Endothelial cell (in vitro differentiated cells): Measurements from ENCODE around the gene SCG3. TPM values are rescaled to one million over a fixed set of nuclear protein-coding genes. Genes with fewer than 3 reads are reported as not detected.

Experiments used
- DNase-seq: peaks from one replicate; pipeline ENCODE4 v3.0.0; 2021; ENCODE audit warnings: low spot score
- H3K27ac Mint-ChIP-seq: one replicate; pipeline ENCODE4 v1.8.0; 2021; ENCODE audit warnings: mixed read lengths, inconsistent platforms; ENCODE audit not compliant: unreplicated experiment
- H3K27me3 Mint-ChIP-seq: one replicate; pipeline ENCODE4 v1.8.0; 2021; ENCODE audit warnings: mild to moderate bottlenecking, moderate library complexity, mixed read lengths, inconsistent platforms; ENCODE audit not compliant: unreplicated experiment
- H3K36me3 Mint-ChIP-seq: one replicate; pipeline ENCODE4 v1.8.0; 2021; ENCODE audit warnings: mild to moderate bottlenecking, low read depth, mixed read lengths, inconsistent platforms; ENCODE audit not compliant: unreplicated experiment
- H3K4me1 Mint-ChIP-seq: one replicate; pipeline ENCODE4 v1.8.0; 2021; ENCODE audit warnings: mild to moderate bottlenecking, mixed read lengths, inconsistent platforms; ENCODE audit not compliant: unreplicated experiment
- H3K4me3 Mint-ChIP-seq: one replicate; pipeline ENCODE4 v1.8.0; 2021; ENCODE audit warnings: mild to moderate bottlenecking, mixed read lengths, inconsistent platforms; ENCODE audit not compliant: unreplicated experiment
- H3K9me3 Mint-ChIP-seq: one replicate; pipeline ENCODE4 v1.8.0; 2021; ENCODE audit warnings: mixed read lengths, inconsistent platforms; ENCODE audit not compliant: unreplicated experiment
- total RNA-seq: library from RNA; stranded (reverse); fragmentation: NEBNext Ultra II Directional; extraction: Animal tissue kit (Norgen Biotek cat#: 25700); gene quantifications from one replicate; pipeline ENCODE4 v1.2.1, GENCODE V29; 2021; ENCODE audit not compliant: unreplicated experiment
- TF ChIP-seq, protein P1 (sequence below): fragments of 200-600 bp; sonication (generic); IDR thresholded peaks from one replicate; pipeline ENCODE4 v1.5.0; 2021; ENCODE audit warnings: antibody characterized with exemption; ENCODE audit not compliant: unreplicated experiment

SCG3 gene
- total RNA-seq, 1 donor from 2014 or later, result 37.0 TPM

DNA sequence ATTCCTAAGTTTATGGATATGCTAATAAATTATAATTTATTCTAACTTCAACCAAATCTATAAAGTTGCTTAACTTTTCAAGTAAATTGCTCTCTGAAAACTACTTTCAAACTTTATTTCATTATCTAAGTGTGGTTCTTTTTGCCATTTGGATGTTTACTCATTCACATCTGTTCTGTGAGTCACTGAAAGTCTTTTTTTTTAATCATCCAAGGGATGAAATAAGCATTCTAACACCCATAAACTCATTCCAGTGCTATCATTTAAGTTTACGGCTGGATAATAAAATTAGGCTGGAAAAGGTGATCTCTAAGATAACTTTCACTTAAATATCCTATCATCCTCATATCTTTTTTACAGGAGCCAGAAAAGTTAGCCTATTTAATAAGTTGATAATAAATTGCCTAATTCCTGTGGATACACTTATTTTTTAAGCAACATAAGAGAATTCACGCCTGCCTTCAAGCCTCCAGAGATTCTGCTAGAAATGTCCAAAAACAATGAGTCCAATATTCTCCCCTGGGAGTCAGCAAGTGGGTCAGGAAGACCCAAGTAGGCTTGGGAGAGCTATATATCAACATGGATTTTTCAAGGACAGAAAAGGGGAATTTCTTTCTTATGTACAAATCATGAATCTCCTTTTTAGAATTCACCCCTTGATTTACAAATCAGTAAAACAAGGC, 25.8 kb downstream of the SCG3 start:
- Mint-ChIP-seq H3K9me3 (no peaks in the 10 kb centered on the region), H3K4me3 (no peak overlapping the region), H3K27ac (no peak overlapping the region), H3K4me1 (no peaks in the 10 kb centered on the region), H3K36me3 (no peaks in the 10 kb centered on the region), H3K27me3 (no peaks in the 10 kb centered on the region)
- no peak for DNase-seq
- TF ChIP-seq, protein P1, sequence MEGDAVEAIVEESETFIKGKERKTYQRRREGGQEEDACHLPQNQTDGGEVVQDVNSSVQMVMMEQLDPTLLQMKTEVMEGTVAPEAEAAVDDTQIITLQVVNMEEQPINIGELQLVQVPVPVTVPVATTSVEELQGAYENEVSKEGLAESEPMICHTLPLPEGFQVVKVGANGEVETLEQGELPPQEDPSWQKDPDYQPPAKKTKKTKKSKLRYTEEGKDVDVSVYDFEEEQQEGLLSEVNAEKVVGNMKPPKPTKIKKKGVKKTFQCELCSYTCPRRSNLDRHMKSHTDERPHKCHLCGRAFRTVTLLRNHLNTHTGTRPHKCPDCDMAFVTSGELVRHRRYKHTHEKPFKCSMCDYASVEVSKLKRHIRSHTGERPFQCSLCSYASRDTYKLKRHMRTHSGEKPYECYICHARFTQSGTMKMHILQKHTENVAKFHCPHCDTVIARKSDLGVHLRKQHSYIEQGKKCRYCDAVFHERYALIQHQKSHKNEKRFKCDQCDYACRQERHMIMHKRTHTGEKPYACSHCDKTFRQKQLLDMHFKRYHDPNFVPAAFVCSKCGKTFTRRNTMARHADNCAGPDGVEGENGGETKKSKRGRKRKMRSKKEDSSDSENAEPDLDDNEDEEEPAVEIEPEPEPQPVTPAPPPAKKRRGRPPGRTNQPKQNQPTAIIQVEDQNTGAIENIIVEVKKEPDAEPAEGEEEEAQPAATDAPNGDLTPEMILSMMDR, result no peak

DNA sequence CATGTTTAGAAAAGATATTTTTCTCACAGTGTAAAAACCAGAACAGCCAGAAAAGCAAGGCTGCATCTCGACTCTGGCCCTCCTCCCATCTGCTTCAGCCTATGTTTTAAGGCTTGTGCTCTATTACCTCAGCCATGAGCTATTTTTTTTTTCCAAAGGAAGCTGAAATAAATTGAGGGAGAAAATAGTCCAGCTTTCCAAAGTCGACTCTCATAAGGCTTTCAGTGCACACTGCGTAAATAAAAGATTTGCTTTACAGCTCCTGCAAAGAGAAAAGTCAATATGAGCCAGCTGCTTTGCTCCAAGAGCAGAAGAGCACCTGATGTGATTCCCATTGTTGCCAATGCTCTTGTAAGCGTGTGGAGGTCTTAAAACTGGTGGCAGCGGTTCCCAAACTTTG, 26.7 kb downstream of the SCG3 start:
- Mint-ChIP-seq H3K27ac (no peak overlapping the region), H3K4me1 (no peaks in the 10 kb centered on the region), H3K9me3 (no peaks in the 10 kb centered on the region), H3K36me3 (peaks cover 3% of the 10 kb centered on the region), H3K27me3 (no peaks in the 10 kb centered on the region), H3K4me3 (no peak overlapping the region)
- TF ChIP-seq, protein P1, result no peak
- DNase-seq, result no peak

DNA sequence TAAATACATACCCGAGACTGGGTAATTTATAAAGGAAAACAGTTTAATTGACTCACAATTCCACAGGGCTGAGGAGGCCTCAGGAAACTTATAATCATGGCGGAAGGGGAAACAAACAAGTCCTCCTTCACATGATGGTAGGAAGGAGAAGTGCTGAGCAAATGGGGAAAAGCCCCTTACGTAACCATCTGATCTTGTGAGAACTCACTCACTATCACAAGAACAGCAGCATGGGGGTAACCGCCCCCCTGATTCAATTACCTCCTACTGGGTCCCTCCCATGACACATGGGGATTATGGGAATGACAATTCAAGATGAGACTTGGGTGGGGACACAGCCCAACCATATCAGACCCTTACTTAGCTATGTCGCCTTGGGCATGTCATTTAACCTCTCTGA, 27.7 kb downstream of the SCG3 start:
- TF ChIP-seq, protein P1, result no peak
- Mint-ChIP-seq H3K36me3 (peaks cover 4% of the 10 kb centered on the region), H3K4me1 (no peaks in the 10 kb centered on the region), H3K9me3 (no peaks in the 10 kb centered on the region), H3K27me3 (no peaks in the 10 kb centered on the region), H3K27ac (no peak overlapping the region), H3K4me3 (no peak overlapping the region)
- no peak for DNase-seq

DNA sequence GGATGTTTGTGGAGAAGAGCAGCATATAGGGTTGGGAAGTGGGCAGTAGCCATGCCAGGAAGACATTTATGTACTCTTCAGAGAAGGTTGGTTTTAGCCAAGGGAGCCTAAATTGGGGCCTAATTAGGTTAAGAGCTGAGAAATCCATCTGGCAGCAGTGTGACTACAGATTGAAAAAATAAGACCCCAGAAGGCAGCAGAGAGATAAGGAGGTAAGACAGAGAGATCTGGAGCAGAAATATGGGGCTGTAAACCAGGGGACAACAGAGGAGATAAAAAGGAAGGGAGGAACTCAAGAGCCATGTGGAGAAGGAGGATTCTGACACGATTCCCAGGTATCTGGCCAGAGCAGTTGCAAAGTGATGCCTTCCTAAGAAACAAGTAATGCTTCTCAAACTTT, 32.9 kb downstream of the SCG3 start:
- Mint-ChIP-seq H3K9me3 (no peaks in the 10 kb centered on the region), H3K4me1 (peaks cover 3% of the 10 kb centered on the region), H3K36me3 (peaks cover 4% of the 10 kb centered on the region), H3K4me3 (no peak overlapping the region), H3K27ac (no peak overlapping the region), H3K27me3 (no peaks in the 10 kb centered on the region)
- DNase-seq, result no peak
- TF ChIP-seq, protein P1, result no peak

DNA sequence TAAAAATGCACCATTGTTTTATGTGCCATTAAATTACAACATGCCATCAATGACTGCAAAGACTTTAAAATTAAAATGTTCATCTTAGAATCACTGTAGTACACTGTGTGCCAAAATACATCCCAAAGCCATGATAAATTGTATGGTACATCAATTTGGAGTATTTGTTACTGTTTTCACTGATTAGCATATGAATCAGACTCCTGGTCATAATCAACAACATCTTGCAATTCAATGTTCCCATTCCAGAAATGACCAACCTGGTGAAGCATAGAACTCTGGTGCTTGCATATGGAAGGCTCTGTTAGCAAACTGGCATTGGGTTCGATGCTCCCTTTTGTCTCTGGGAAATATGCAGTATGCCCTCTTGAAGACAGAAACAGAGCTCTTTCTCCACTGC, 33.6 kb downstream of the SCG3 start:
- peaks cover 3% of the 10 kb centered on the region for H3K4me1 Mint-ChIP-seq
- H3K4me3 Mint-ChIP-seq, result no peak overlapping the region
- no peaks in the 10 kb centered on the region for H3K9me3 Mint-ChIP-seq
- no peak for DNase-seq
- H3K36me3 Mint-ChIP-seq, result peaks cover 4% of the 10 kb centered on the region
- no peaks in the 10 kb centered on the region for H3K27me3 Mint-ChIP-seq
- TF ChIP-seq, protein P1, result no peak
- no peak overlapping the region for H3K27ac Mint-ChIP-seq
